Fibroblast of lung (primary cell): Measurements from ENCODE around the gene SMARCAL1. TPM values are rescaled to one million over a fixed set of nuclear protein-coding genes. Genes with fewer than 3 reads are reported as not detected.

Experiments
- DNase-seq, 2 donors: peaks; one replicate each; pipeline versions ENCODE4 v3.0.0 to v3.0.0-alpha.2; 2010; ENCODE audit warnings: low read depth in 2 of 2
- H2AFZ ChIP-seq: 2 replicates; pipeline ENCODE4 v1.5.1; 2012; ENCODE audit warnings: low read length, control low read depth, inconsistent platforms
- H3K27ac ChIP-seq: 2 replicates; pipeline ENCODE4 v1.5.1; 2011; ENCODE audit warnings: low read length, control low read depth; ENCODE audit not compliant: insufficient read depth
- H3K27me3 ChIP-seq: 2 replicates; pipeline ENCODE4 v1.5.1; 2011; ENCODE audit warnings: mild to moderate bottlenecking, low read length; ENCODE audit not compliant: control insufficient read depth, insufficient read depth
- H3K36me3 ChIP-seq: 2 replicates; pipeline ENCODE4 v1.5.1; 2011; ENCODE audit warnings: low read length; ENCODE audit not compliant: control insufficient read depth, insufficient read depth
- H3K4me1 ChIP-seq: 2 replicates; pipeline ENCODE4 v1.5.1; 2011; ENCODE audit warnings: low read length; ENCODE audit not compliant: control insufficient read depth, insufficient read depth; ENCODE audit errors: extremely low read depth
- H3K4me2 ChIP-seq: 2 replicates; pipeline ENCODE4 v1.5.1; 2011; ENCODE audit warnings: low read length, control low read depth; ENCODE audit not compliant: insufficient read depth; ENCODE audit errors: extremely low read depth
- H3K4me3 ChIP-seq, 4 experiments: fragments of 200-600 bp in 1 of 4; sonication (generic) in 1 of 4; replicated peaks in 1 of 4; 2 replicates each; pipeline ENCODE4 v1.5.1; 2011 to 2016; ENCODE audit warnings: low read length in 4 of 4, low read depth in 3 of 4, mild to moderate bottlenecking in 3 of 4, control low read depth in 2 of 4, inconsistent platforms in 1 of 4, mixed read lengths in 1 of 4; ENCODE audit not compliant: insufficient read depth in 1 of 4; ENCODE audit errors: control extremely low read depth in 1 of 4
- H3K79me2 ChIP-seq: 2 replicates; pipeline ENCODE4 v1.5.1; 2012; ENCODE audit warnings: mild to moderate bottlenecking, low read length, inconsistent platforms; ENCODE audit not compliant: control insufficient read depth, insufficient read depth
- H3K9ac ChIP-seq: 2 replicates; pipeline ENCODE4 v1.5.1; 2011; ENCODE audit warnings: mild to moderate bottlenecking, low read length, control low read depth; ENCODE audit not compliant: insufficient read depth
- H3K9me3 ChIP-seq: 2 replicates; pipeline ENCODE4 v1.5.1; 2012; ENCODE audit warnings: low read depth, low read length; ENCODE audit not compliant: control insufficient read depth, insufficient read depth
- H4K20me1 ChIP-seq: 2 replicates; pipeline ENCODE4 v1.5.1; 2011; ENCODE audit warnings: low read length; ENCODE audit not compliant: control insufficient read depth, insufficient read depth; ENCODE audit errors: extremely low read depth
- EZH2 ChIP-seq: IDR thresholded peaks from 2 replicates; pipeline ENCODE4 v1.5.1; 2012; ENCODE audit warnings: low read length, control low read depth, mild to moderate bottlenecking; ENCODE audit errors: missing control alignments
- polyA plus RNA-seq, 2 donors: library from polyadenylated mRNA; depleted of rRNA in 1 of 2; stranded (reverse) in 1 of 2; unstranded in 1 of 2; fragments of >200 nt; gene quantifications; 2 replicates each; pipeline ENCODE4 v1.2.1, GENCODE V29; 2011 to 2012; ENCODE audit warnings: missing spikeins in 1 of 2
- total RNA-seq: library from RNA; depleted of rRNA; stranded (reverse); fragments of >200 nt; gene quantifications from 2 replicates; pipeline ENCODE4 v1.2.1, GENCODE V29; 2014
- TF ChIP-seq, protein P1 (sequence below), 2 donors: IDR thresholded peaks in 1 of 2; conservative IDR thresholded peaks in 1 of 2; 1 replicate in 1 of 2; 2 replicates in 1 of 2; pipeline ENCODE4 v1.5.1; 2011 to 2012; ENCODE audit warnings: low read length in 2 of 2, control low read depth in 1 of 2, inconsistent platforms in 1 of 2, low read depth in 1 of 2, mild to moderate bottlenecking in 1 of 2

Gene SMARCAL1
- total and polyA plus RNA-seq, 2 donors (not counting 1 experiment from before 2014, with no cell fraction given): 21.5 to 25.1 TPM

DNA sequence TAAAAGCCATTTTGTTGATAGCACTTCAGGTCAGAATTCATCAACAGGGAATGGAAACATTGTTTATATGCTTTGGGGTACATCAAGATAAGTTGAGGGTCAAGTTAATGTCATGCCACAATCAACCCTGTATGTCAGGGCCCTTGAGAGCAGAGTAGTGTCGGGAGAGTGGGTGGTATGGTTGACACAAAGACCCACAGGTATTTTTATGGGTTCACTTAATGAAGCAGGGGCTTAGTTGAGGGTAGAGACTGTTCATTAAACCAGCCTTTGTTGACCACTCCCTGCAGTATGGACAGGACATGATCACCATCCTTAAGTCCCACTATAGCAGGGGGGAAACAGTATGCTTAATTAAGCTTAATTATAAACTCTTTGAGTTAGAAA is 92.1 kb downstream of the SMARCAL1 start:
- Histone ChIP-seq H3K36me3 (peaks cover 26% of the 10 kb centered on the region), H3K9me3 (no peaks in the 10 kb centered on the region), H3K27ac (no peak overlapping the region), H3K4me1 (peaks cover 4% of the 10 kb centered on the region), H3K27me3 (no peaks in the 10 kb centered on the region), H3K9ac (no peak overlapping the region), H4K20me1 (peaks cover 2% of the 10 kb centered on the region), H3K4me2 (no peak overlapping the region), H3K4me3 (no peak overlapping the region), H3K79me2 (peaks cover 32% of the 10 kb centered on the region), H2AFZ (no peak overlapping the region)
- no peak for TF ChIP-seq EZH2
- TF ChIP-seq, protein P1, sequence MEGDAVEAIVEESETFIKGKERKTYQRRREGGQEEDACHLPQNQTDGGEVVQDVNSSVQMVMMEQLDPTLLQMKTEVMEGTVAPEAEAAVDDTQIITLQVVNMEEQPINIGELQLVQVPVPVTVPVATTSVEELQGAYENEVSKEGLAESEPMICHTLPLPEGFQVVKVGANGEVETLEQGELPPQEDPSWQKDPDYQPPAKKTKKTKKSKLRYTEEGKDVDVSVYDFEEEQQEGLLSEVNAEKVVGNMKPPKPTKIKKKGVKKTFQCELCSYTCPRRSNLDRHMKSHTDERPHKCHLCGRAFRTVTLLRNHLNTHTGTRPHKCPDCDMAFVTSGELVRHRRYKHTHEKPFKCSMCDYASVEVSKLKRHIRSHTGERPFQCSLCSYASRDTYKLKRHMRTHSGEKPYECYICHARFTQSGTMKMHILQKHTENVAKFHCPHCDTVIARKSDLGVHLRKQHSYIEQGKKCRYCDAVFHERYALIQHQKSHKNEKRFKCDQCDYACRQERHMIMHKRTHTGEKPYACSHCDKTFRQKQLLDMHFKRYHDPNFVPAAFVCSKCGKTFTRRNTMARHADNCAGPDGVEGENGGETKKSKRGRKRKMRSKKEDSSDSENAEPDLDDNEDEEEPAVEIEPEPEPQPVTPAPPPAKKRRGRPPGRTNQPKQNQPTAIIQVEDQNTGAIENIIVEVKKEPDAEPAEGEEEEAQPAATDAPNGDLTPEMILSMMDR (conservative IDR thresholded peaks at IDR 0.05 in 1 of 2, IDR thresholded peaks at IDR 0.05 in 1 of 2; ENCODE audit: low read depth in 1 of 2, low read length in 2 of 2): no peak
- no peak for DNase-seq

GRCh38 chr2:216505133-216506106 is 93.1 kb downstream of the SMARCAL1 start:
- no peak for DNase-seq
- Histone ChIP-seq H3K36me3 (peaks cover 21% of the 10 kb centered on the region), H3K4me3 (no peak overlapping the region), H2AFZ (no peak overlapping the region), H3K9me3 (no peaks in the 10 kb centered on the region), H4K20me1 (no peaks in the 10 kb centered on the region), H3K27ac (no peak overlapping the region), H3K79me2 (peaks cover 21% of the 10 kb centered on the region), H3K27me3 (no peaks in the 10 kb centered on the region), H3K9ac (no peak overlapping the region), H3K4me2 (no peak overlapping the region), H3K4me1 (no peaks in the 10 kb centered on the region)
- TF ChIP-seq EZH2: no peak
- TF ChIP-seq, protein P1 (conservative IDR thresholded peaks at IDR 0.05 in 1 of 2, IDR thresholded peaks at IDR 0.05 in 1 of 2; ENCODE audit: low read depth in 1 of 2, low read length in 2 of 2): no peak

DNA sequence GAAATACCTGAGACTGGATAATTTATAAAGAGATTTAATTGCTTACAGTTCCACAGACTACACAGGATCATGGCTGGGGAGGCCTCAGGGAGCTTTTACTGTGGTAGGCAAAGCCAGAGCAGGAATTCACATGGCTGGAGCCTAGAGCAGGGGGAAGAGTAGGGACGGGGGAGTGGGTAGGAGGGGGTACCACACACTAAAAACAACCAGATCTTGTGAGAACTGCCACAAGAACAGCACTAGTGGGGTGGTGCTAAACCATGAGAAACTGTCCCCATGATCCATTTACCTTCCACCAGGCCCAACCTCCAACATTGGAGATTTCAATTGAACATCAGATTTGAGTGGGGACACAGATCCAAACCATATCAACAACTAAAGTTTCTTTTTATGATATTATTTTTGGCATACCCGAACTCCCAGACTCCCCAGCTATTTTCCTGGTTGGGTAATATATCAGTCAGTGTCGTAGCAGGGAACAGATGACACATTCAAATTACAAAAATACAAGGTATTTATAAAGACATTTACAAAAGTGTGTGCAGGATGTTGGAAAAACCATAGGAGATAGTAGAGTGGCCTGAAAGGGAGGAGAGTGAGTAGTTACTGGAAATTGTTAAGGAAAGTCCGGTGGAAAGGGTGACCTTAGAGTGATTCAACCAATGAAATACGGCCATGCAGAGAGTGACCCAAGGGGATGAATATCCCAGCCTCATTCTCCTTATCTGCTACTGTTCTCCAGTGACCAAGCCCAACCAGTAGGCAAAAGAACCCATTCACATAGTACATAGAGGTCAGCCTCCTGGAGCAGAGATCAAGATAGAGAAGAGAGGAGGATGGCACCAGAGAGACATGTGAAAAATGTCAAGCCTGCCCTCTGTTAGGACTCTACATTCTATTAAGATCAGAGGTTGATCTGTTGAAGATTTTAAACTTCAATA is 95.2 kb downstream of the SMARCAL1 start:
- Histone ChIP-seq H3K27ac (no peak overlapping the region), H3K9me3 (no peaks in the 10 kb centered on the region), H3K4me3 (no peak overlapping the region), H2AFZ (no peak overlapping the region), H3K4me1 (no peaks in the 10 kb centered on the region), H3K4me2 (no peak overlapping the region), H3K79me2 (peaks cover 3% of the 10 kb centered on the region), H3K36me3 (peaks cover 11% of the 10 kb centered on the region), H4K20me1 (no peaks in the 10 kb centered on the region), H3K27me3 (no peaks in the 10 kb centered on the region), H3K9ac (no peak overlapping the region)
- TF ChIP-seq, protein P1 (conservative IDR thresholded peaks at IDR 0.05 in 1 of 2, IDR thresholded peaks at IDR 0.05 in 1 of 2; ENCODE audit: low read depth in 1 of 2, low read length in 2 of 2): no peak
- no peak for TF ChIP-seq EZH2
- DNase-seq: no peak
